Amygdala (tissue), 56 donors: ENCODE results near the gene PRDM12.

ENCODE experiments used
- DNase-seq, 56 donors: peaks; one replicate each; lab custom pipeline; 2025; lab: John Stamatoyannopoulos, UW

The PRDM12 gene

DNA sequence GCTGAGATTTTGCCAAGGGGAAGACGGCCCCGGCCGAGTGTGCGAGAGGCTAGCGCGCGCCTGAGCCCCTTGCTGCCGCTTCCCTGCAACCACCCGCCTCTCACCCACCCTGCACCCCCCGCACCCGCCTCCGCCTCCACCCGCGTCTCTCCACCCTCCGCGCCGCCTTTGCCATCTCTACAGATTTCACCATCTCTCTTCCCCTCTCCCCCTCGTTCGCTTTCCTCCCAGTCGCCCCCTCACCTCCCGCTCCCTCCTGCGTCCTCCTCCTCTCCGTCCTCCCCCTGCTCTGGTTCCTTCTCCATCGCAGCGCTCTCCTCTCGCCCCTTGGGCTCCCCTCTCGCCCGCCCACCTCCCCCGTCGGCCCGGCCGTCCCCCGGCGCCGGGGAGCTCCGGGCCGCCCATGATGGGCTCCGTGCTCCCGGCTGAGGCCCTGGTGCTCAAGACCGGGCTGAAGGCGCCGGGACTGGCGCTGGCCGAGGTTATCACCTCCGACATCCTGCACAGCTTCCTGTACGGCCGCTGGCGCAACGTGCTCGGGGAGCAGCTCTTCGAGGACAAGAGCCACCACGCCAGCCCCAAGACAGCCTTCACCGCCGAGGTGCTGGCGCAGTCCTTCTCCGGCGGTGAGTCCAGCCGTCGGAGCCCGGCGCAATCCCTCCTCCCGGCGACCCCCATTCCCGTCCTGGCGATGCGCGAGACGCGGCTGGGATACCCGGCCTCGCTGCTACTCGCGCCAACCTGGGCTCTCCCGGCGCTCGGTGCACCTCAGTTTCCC is at the start of gene PRDM12:
PRDM12 (plus strand) TSS at position 344 of the 778 bp plus-strand sequence; CDS start at position 404, 60 bp downstream.
- DNase-seq: no peak

DNA sequence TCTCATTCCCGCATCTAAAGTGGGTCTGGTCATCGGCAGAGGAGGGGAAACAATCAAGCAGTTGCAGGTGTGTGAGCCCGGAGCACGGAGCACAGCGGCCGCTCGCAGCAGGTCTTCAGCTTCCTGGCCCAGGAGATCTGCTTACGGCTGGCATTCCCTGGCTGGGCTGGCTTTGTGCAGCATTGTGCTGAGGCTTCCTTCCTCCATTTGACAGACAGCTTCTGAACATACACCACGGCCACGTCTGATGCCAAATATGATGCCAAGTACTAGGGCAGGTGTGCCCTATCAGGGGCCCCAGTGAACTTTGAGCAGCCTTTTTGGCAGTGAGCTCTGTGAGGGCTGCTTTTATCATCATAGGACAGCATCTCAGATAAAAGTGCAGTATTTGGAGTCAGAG is 47.9 kb upstream of the PRDM12 start:
- no peak for DNase-seq

DNA sequence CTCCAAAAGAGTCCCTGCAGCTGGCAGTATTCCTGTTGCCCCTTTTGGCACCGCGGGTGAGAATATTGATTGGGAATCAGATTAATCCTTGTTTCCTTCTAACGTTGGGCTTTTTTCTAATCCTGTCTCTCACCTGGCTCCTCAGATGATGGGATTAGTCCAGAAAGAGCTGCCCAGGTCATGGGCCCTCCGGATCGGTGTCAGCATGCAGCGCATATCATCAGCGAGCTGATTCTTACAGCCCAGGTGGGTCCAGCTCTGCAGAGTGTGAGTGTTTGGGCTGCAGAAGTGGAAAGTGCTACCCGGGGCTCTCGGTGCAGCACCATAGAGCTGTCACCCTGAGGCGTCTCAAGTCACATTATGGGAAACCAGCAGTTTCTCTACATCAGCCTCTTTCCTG is 40.9 kb upstream of the PRDM12 start:
- DNase-seq: no peak

DNA sequence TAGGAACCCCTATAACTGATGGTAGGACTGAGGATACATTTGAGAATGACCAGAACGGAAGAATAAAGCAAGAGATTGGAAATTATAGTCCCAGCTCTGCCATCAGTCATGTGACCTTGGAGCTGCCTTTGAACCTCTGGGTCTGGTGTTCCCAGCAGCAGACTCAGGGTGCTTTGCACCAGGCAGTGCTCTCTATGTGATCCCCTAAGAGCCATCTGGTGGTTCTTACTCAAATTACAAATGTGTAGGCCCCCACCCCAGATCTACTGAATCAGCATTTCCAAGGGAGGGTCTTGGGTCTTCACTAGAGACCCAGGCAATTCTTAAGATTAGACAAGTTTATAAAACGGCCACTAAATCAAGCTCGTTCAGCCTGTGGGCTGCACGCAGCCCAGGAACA is 40.2 kb upstream of the PRDM12 start:
- DNase-seq: no peak

DNA sequence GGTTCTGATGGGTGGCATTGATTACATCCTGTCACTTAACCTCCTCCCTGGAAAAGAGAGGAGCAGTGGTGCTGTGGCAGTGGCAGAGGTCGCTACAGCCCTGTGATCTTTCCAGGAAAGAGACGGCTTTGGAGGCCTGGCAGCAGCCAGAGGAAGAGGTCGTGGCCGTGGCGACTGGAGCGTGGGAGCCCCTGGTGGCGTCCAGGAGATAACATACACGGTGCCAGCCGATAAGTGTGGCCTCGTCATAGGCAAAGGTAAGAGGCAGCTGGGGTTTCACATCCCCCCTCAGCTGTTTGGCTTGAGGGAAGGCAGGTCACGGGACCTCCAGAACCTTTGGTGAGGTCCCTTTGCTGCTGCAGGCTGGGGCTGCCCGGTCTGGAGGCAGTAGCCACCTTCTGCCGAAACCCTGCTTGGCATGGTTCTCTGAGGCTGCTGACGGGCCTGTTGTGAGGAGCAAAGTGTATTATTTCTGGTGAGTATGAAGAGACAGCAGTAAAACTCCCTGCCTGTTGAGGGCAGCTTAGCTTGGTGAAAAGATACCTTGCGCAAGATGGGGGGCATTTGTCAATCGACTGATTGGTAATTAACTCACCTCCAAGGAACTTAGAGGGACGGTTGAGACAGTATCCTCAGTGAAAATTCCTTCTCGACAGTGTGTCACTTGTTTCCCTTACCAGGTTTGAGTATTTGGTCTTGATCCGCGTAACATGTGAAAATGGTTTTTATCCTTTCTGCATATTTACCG is 38.0 kb upstream of the PRDM12 start:
- no peak for DNase-seq

DNA sequence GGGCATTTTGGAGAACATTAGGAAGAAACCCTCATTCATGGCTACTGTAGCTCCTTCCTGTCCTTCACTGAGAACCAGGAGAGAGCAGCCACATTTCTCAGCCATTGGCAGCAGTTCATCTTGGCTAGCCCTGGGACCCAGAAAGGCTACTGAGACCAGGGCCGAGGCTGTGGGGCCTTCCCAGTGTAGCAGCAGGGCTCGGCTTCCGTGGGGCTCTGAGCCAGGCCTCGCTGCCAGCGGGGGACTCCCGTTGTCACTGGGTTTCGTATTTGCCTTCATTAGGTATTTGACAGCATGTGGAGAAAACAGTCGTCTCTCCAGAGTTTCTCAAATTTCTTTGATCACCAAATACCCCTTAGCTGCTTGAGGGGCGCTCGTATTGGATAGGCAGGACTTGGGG is 37.3 kb upstream of the PRDM12 start:
- DNase-seq: peak in 21 of 56 donors; percentile 4 to 58 (median 26)

DNA sequence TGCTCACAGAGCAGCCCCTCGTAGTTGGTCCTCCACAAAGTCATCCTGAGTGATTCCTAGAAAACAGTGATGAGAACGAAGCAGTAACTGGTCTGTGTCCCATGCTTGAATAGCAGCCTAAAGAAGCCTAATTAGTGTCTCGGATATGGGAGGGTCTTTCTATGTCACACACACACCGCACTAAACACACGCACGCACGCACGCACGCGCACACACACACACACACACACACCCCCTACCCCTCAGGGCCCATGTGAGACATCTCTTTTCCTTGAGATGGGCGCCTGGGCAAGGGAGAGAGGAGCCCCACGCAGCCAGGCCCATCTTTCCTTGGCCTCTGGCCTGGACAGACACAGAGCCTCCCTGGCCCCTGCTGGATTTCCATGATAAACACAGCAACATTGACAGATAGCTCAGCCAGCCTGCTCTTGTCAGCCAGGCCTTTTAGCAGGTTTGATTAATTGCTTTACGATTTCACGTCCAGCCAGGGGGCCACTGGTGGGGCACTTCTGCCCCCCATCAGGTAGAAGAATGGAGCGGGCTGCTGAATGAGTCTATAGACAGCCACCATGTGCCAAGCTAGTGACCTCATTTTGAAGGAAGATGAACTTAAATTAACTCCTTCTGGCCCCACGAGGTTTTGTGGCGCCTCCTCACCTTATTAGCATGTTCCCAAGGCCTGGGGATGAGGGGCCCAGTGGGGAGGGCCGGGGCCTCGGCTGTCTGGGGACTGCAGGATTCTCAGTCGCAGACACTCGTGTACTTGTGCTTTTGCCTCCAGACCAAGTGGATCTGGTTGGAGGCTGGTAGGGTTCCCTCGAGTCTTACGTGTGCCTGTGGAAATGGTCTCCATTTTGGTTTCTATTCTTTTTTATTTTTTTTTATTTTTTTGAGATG is 36.2 kb upstream of the PRDM12 start:
- no peak for DNase-seq

DNA sequence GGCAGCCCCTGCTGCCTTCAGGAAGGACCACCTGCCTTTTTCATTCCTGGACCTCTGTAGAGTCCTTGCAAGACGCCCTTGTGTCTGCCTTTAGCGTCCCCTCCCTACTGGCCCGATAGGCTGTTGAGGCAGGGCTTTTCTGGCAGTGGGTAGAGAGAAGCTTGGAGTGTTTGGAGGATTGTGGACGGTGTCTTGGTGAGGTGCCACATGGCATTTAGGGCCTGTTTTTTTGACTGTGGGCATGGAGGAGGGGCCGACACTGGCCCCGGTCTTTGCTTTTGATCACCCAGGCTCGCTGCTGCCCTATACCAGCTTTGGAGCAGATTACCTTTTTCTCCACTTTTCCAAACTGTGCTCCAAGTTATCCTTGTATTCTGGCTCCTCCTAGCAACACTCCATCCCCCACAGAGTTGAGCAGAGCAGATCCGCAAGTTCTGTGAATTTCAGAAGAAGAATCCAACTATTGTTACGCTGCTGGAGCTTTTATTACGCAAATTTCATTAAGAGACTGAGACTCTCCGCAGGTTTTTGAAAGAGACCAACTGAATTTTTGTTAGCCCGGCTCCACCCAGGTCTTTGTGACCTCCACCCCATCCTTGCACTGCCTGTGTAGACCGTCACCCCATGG is 34.8 kb upstream of the PRDM12 start:
- DNase-seq: peak in 16 of 56 donors; percentile 6 to 58 (median 22)

DNA sequence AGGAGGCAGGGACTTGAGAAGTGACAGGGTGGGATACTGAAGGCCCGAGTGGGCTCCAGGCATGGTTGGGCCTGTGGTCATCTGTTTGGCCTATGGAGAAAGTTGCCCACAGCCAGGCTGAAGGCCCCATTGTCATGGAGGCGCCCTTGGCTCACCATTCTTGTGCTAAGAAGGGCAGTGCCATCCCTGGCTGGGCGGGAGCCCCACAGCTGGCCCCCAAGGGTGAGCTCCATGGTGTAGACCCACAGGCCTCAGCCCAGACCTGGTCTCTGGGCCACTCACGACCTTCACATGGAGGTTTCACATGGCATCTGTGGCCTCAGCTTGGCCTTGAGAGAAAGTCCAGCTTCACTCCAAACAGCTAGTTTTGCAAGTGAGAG is 34.3 kb upstream of the PRDM12 start:
- DNase-seq: no peak

DNA sequence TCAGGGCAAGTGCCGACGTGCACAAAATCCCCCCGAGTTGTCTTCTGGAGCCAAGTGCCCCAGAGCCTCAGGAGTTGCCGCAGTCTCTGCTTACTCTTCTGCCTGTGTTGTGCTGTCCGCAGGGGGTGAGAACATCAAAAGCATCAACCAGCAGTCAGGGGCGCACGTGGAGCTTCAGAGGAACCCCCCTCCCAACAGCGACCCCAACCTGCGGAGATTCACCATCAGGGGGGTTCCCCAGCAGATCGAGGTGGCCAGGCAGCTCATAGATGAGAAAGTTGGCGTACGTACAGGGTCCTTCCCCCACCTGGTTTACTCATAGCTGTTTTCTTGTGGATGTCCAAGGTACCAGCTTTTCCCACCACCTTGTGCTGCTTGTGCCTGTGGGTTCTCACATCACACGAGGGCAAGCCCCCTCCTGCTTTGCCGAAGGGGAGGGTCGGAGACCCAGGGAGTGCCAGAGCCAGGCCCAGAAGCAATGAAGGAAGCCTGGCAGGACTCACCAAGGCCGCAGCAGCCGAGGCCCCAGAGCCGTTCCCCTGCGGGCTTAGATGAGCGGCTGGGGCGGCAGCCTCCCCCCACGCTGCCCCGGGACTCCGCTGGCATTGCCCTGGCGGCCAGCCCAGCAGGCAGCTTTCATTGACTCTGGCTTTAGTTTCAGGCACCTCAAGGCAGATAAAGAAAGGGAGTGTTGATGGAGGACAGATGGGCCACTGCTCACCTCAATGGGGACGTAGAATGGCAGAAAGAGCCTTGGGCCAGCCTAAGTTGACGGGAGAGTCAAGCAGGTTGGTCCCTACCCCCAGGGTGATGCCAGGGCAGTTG is 33.7 kb upstream of the PRDM12 start:
- DNase-seq: peak in 9 of 56 donors; percentile 8 to 33 (median 22)

DNA sequence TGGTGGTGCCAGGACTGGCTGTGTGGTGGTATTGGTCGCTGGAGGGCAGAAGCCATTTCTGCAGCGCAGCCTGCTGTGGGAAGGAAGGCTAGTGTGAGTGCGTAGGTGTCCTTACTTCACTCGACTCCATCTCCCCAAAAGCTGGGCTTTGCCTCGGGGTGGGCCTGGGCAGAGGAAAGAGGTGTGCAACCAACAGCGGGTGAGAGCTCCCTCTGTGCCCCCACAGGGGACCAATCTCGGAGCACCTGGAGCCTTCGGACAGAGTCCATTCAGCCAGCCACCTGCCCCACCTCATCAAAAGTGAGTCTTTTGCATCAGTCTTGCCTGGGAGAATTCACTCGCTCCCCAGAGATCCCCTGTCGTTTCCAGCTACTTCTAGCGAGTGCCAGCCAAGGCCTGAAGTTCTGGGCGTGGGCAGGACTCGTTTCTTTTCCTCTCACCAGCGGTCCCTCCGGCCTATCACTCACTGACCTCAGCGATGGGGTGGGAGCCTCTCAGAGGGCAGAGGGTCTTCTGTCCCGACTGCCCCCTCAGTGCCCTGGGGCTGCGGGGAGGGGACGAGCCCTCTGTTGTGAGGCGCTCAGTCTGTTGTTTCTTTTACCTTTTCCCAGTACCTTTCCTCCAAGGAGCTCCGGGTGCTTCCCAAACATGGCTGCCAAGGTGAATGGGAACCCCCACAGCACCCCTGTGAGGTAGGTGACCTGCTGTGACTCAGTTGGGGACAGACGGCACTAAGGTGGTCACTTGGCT is 32.9 kb upstream of the PRDM12 start:
- DNase-seq: no peak

DNA sequence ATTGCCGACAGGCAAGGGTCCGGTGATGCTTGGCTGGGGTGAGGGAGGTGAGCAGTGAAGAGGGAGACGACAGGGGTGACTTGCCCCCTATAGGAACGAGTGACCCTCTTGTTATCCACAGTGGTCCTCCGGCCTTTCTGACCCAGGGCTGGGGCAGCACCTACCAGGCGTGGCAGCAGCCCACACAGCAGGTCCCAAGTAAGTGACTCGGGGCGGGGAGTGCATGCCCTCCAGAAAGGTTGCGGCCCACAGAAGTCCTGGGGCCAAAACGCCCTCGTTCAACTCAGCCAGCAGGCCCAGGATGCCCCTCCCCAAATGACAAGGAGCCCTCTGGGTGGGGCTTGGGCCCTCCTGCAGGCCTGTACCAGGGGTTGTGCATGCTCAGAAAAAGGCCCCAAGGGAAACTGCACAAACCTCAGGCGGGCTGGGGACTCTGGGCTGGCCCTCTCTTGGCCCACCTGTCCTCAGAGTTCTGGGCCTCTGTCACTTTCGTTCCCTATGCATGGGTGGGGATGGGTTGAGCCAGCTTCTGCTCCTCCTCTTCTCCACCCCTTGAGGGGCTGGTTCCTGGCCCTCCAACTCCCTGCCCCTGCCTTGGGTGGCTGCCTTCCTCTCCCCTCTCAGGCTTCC is 32.2 kb upstream of the PRDM12 start:
- no peak for DNase-seq

DNA sequence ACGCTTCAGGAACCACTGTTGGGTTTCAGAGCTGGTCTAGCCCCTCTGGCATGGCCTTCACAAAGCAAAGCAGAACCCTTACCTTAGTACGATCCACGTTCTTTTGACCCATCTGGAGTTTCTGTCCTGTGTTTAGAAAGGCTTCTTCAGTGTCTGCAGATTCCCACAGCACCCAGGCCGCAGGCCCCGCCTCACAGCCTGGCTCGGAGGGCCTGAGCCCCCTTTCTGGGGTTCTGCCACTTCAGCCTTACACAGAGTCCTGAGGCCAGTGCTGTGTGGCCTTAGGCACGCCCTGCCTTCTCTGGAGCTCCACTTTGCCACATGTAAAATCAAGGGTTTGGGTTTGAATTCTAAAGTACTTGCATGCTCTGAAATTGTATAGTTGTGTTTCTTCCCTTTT is 31.6 kb upstream of the PRDM12 start:
- DNase-seq: no peak

DNA sequence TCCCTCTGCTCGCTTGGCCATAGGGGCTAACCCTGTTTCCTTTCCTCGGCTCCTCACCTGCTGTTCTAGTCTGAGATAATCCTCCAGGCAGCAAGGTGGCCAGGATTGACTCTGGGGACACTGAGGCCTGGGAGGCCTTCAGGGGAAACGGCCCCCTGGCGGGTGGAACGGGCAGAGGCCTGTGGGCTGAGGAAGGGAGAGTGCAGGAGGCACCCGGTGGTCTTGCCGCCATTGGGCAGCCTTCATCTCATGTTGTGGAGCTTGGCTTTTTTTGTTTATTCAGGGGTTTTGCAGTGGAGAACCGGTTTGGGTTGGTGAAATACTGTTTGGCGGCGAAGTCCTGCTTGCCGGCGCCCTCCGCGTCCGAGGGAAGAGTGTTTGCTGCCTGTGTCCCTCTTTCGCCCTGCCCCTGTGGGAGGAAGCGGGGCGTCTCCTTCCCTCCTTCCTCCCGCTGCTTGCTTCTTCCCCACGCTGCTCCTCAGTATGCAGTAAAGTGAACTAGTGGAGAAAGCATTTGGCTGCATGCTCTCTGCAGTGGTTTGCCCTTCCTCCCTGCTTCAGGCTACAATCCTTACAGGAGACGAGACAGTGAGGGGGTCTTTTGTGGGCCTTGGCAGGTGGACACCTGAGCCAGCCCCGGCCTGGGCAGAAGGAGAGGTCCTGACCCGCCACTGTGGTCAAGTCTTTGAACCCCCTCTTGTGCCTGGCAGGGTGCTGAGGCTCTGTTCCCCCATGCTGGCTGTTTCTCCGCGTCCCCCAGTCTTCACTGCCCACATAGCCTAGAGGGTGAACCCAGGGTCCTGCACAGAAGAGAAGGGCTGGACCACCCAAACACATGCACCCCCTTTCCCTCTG is 30.8 kb upstream of the PRDM12 start:
- no peak for DNase-seq

DNA sequence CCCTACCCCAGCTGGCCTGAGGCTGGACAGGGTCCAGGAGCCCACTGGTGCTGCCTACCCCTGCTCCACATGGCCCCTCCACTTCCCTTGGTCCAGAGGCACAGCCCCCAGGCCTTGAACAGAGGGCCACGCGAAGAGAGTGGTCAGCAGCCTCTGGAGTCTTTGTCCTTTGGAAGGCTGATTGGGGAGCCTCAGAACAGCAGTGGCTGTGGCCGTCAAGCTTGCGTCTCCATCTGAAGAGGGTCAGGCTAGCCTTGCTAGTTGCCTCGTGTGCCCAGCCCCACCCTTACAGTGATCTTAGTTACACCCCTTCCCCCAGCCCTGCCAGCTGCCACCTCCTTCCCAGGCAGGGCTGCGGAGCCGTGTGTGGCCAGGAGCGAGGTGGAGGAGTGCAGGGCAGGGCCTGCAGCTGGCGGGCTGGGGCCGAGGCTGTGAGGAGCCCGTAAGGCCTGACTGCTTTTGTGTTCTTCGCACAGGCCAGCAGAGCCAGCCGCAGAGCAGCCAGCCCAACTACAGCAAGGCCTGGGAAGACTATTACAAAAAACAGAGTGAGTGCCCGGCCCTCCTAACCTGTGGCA is 30.1 kb upstream of the PRDM12 start:
- DNase-seq: no peak

DNA sequence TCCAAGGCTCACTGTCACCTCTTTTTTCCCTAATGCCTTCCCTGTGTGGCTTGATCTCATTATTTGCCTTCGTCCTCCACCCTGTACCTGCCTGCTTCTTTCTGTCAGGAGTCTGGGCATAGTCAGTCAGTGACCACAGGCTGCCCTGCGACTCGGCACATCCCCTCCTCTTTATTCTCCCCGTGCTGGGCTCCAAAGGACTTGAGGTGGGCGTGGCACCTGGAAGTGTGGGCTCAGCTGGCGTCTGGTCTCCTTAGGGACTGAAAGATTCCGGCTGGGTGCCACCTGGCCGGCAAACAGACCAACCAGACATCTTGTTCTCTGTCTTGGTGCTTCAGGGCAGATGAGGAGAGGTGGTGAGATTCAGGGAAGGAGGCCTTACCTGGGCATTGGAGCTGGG is 29.6 kb upstream of the PRDM12 start:
- DNase-seq: no peak

DNA sequence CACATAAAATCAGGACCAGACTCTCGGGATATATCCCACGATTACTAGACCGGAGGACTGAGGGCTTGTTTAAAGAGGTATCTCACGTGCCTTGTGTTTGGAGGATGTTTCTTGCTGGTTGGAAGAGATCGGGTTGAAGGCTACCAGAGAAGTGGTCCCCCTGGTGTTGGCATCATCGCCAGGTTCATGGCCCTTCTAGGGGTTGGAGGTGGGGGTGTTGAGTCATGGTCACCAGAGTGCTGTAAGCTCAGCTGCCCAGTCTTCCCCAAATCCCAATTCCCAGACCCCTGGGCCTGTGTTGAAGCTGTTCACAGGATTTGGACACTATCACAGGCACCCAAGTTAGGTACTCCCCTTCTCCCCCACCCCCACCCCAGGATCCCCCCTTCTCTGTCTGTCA is 29.1 kb upstream of the PRDM12 start:
- DNase-seq: no peak
